Measurements from ENCODE around the gene RNF167. TPM values are rescaled to one million over a fixed set of nuclear protein-coding genes. Genes with fewer than 3 reads are reported as not detected.

RNF167 gene
- polyA plus RNA-seq, 1 donor (not counting 4 experiments of a cell fraction or from before 2014, with no cell fraction given) = 101 TPM

DNA sequence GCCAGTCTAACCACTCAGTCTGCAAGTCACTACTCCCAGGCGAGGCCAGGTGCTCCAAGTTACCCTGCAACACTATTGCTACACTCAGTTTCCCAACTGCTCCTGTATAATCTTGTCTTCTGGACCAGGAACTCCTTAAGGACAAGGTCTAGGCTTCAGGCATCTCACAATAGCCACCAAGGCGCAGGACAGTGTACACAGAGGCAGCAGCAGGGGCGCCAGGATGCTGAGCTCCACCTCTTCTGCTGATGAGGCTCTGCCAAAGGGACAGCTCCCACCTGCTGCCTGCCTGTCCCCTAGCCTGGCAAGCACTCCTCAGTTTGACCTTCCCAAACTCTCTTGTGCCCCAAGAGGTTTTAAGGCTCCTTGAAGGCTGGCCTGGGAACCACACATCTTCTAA, 3.6 kb upstream of the RNF167 start:
- Histone ChIP-seq H3K4me2 (ENCODE audit: control insufficient read depth, extremely low read depth, insufficient read depth, low read depth, low read length) (no peak overlapping the region), H3K9ac (ENCODE audit: control insufficient read depth, extremely low read depth, insufficient read depth, low read length) (no peak overlapping the region), H3K79me2 (ENCODE audit: control insufficient read depth, insufficient read depth, low read length) (peaks cover 28% of the 10 kb centered on the region), H3K36me3 (ENCODE audit: control insufficient read depth in 2 of 2, extremely low read depth in 1 of 2, insufficient read depth in 2 of 2, low read length in 2 of 2) (peaks cover 10 to 19% of the 10 kb centered on the region in 2 experiments), H3K4me1 (ENCODE audit: control insufficient read depth, extremely low read depth, insufficient read depth, low read length) (peaks cover 16% of the 10 kb centered on the region), H4K20me1 (ENCODE audit: control insufficient read depth, extremely low read depth, insufficient read depth, low read length) (no peaks in the 10 kb centered on the region), H3K9me1 (ENCODE audit: control insufficient read depth, extremely low read depth, insufficient read depth, low read length) (no peaks in the 10 kb centered on the region), H3K4me3 (ENCODE audit: control insufficient read depth in 2 of 3, extremely low read depth in 1 of 3, insufficient read depth in 2 of 3, low read depth in 1 of 3, low read length in 3 of 3) (no peak overlapping the region), H3K9me3 (ENCODE audit: control insufficient read depth, low read depth, low read length) (no peaks in the 10 kb centered on the region), H2AFZ (ENCODE audit: control insufficient read depth, low read length) (no peak overlapping the region), H3K27me3 (ENCODE audit: control insufficient read depth, extremely low read depth, insufficient read depth, low read length) (no peaks in the 10 kb centered on the region), H3K27ac (ENCODE audit: control insufficient read depth, insufficient read depth, low read length) (no peak overlapping the region)
- FAIRE-seq = no peak
- no peak for DNase-seq (ENCODE audit: low read depth, low spot score)
- dilution Hi-C loops (cut with MboI; ENCODE audit: extremely low pct_ligation_motif_present, low sequenced_read_pairs) = no loop called here
- TF ChIP-seq EZH2 (IDR thresholded peaks at IDR 0.05; ENCODE audit: low read length) (no peak), CTCF (optimal IDR thresholded peaks at IDR 0.05 in 1 of 3, IDR thresholded peaks at IDR 0.05 in 1 of 3, conservative IDR thresholded peaks at IDR 0.05 in 1 of 3; ENCODE audit: extremely low read depth in 1 of 3, insufficient read depth in 2 of 3, low read length in 3 of 3) (no peak)

DNA sequence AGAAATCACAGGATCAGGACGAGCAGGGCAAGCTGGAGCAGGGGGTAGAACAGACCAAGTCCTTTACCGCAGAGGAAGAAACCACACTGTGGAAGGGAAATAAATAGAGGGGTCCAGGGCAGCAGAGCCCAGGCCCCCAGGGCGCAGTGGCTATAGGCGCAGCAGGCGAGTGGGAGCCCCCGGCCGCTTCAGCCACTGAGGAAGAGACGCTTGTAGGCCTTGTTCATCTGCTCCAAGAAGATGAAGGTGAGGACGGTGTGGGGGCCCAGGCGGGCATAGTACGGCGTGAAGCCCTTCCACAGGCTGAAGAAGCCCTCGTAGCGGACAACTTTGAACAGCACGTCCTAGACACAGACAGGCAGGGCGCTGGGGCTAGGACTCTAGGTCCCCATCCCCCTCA, 2.5 kb upstream of the RNF167 start:
- FAIRE-seq (no peak), DNase-seq (ENCODE audit: low read depth, low spot score) (no peak)
- TF ChIP-seq EZH2 (IDR thresholded peaks at IDR 0.05; ENCODE audit: low read length) (no peak), CTCF (optimal IDR thresholded peaks at IDR 0.05 in 1 of 3, IDR thresholded peaks at IDR 0.05 in 1 of 3, conservative IDR thresholded peaks at IDR 0.05 in 1 of 3; ENCODE audit: extremely low read depth in 1 of 3, insufficient read depth in 2 of 3, low read length in 3 of 3) (no peak)
- Histone ChIP-seq H3K4me2 (ENCODE audit: control insufficient read depth, extremely low read depth, insufficient read depth, low read depth, low read length) (no peak overlapping the region), H3K36me3 (ENCODE audit: control insufficient read depth in 2 of 2, extremely low read depth in 1 of 2, insufficient read depth in 2 of 2, low read length in 2 of 2) (peaks cover 12 to 21% of the 10 kb centered on the region in 2 experiments), H2AFZ (ENCODE audit: control insufficient read depth, low read length) (no peak overlapping the region), H3K79me2 (ENCODE audit: control insufficient read depth, insufficient read depth, low read length) (peaks cover 40% of the 10 kb centered on the region), H3K27ac (ENCODE audit: control insufficient read depth, insufficient read depth, low read length) (no peak overlapping the region), H3K4me1 (ENCODE audit: control insufficient read depth, extremely low read depth, insufficient read depth, low read length) (peaks cover 23% of the 10 kb centered on the region), H3K9me1 (ENCODE audit: control insufficient read depth, extremely low read depth, insufficient read depth, low read length) (no peaks in the 10 kb centered on the region), H3K9me3 (ENCODE audit: control insufficient read depth, low read depth, low read length) (no peaks in the 10 kb centered on the region), H3K4me3 (ENCODE audit: control insufficient read depth in 2 of 3, extremely low read depth in 1 of 3, insufficient read depth in 2 of 3, low read depth in 1 of 3, low read length in 3 of 3) (no peak overlapping the region), H3K9ac (ENCODE audit: control insufficient read depth, extremely low read depth, insufficient read depth, low read length) (no peak overlapping the region), H4K20me1 (ENCODE audit: control insufficient read depth, extremely low read depth, insufficient read depth, low read length) (no peaks in the 10 kb centered on the region), H3K27me3 (ENCODE audit: control insufficient read depth, extremely low read depth, insufficient read depth, low read length) (no peaks in the 10 kb centered on the region)
- dilution Hi-C loops (cut with MboI; ENCODE audit: extremely low pct_ligation_motif_present, low sequenced_read_pairs) = no loop called here

Data from keratinocyte (primary cell).